Activated T-helper 2 cell treated with anti-CD3 and anti-CD28 coated beads, Interferon-gamma antibody, Interleukin-2, Interleukin-4, amounts not matched to agents 10 μg/mL and 5 μg/mL and 100 μg/mL, durations not matched to agents 14 hours and 24 hours and 36 hours (primary cell): ENCODE results near the gene DDIT4. TPM values are rescaled to one million over a fixed set of nuclear protein-coding genes. Genes with fewer than 3 reads are reported as not detected.
"Not testable (repeated sequence)": the region's sequence is repeated elsewhere in the genome, so short reads cannot be mapped to it uniquely, and the experiment has no call there.

Experiments used
- DNase-seq: peaks from one replicate; pipeline ENCODE4 v3.0.0; 2021; ENCODE audit warnings: low spot score
- H3K27ac Mint-ChIP-seq: one replicate; pipeline ENCODE4 v1.8.0; 2021; ENCODE audit warnings: mixed read lengths
- H3K27me3 Mint-ChIP-seq: one replicate; pipeline ENCODE4 v1.8.0; 2021; ENCODE audit warnings: low read depth, mixed read lengths
- H3K36me3 Mint-ChIP-seq: one replicate; pipeline ENCODE4 v1.8.0; 2021; ENCODE audit warnings: low read depth, mixed read lengths
- H3K4me1 Mint-ChIP-seq: one replicate; pipeline ENCODE4 v1.8.0; 2021; ENCODE audit warnings: low read depth, mixed read lengths
- H3K4me3 Mint-ChIP-seq: one replicate; pipeline ENCODE4 v1.8.0; 2021; ENCODE audit warnings: low read depth, mild to moderate bottlenecking, moderate library complexity, mixed read lengths
- H3K9me3 Mint-ChIP-seq: one replicate; pipeline ENCODE4 v1.8.0; 2021; ENCODE audit warnings: mixed read lengths
- intact Hi-C: fragments of 100-400 bp; cut with micrococcal nuclease; formaldehyde crosslinking; loops from one replicate; pipeline ENCODE4 v1.15.1; 2023
- total RNA-seq: library from RNA; stranded (reverse); gene quantifications from 2 replicates; pipeline ENCODE4 v1.2.3, GENCODE V29; 2022

Gene DDIT4
- total RNA-seq, 1 donor from 2014 or later, result 543 TPM

DNA sequence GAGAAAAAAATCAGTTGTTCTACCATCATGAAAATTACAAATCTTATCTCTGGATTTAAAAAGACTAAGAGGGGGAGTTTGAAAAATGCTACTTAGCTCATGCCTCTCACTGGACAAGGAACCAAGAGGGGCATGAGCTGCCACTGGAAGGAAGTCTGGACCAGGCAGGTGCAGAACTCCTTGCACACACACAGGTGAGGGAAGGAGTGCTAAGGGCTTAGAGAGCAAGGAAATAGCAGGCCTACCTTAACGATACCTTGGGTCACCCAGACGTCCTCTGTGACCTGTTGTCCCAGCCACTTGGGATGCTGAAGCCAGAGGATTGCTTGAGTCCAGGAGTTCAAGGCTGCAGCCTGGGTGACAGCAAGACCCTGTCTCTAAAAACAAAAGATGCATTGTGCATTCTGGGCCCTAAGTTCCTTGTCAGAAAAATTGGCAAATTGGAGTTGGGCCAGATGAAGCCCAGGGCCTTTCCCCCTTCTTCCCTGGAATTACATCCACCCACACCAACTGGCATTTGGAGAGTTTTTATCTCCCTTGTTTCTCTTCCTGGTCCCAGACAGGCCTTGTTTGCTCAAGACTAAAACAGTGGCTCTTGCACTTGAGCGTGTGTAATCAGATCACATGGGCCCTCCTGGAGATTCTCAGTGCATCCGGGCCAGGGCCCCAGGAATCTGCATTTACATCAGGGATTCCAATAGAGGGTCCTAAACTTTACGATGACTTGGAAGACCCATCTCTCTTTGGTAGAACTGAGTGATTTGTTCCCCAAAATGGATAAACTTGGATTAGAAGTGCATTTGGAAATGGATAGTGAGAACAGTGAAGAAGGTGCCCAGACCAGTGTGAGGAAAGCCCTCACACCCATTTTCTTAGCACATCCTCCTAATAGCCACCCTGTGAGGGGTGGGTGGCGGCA lies 3.0 kb downstream of the DDIT4 start:
- no peak for DNase-seq
- intact Hi-C loops, result no loop called here
- Mint-ChIP-seq H3K27me3 (no peaks in the 10 kb centered on the region), H3K27ac (peak overlapping the region; percentile 94), H3K36me3 (peaks cover 38% of the 10 kb centered on the region), H3K4me3 (peak overlapping the region; percentile 100), H3K9me3 (no peaks in the 10 kb centered on the region), H3K4me1 (peaks cover 32% of the 10 kb centered on the region)

GRCh38 chr10:72277340-72277995 lies 3.7 kb downstream of the DDIT4 start:
- no peaks in the 10 kb centered on the region for H3K27me3 Mint-ChIP-seq
- peak overlapping the region; percentile 41 for H3K27ac Mint-ChIP-seq
- peak overlapping the region; percentile 100 for H3K4me3 Mint-ChIP-seq
- DNase-seq, result no peak
- intact Hi-C loops, result no loop called here
- peaks cover 38% of the 10 kb centered on the region for H3K36me3 Mint-ChIP-seq
- H3K9me3 Mint-ChIP-seq, result no peaks in the 10 kb centered on the region
- H3K4me1 Mint-ChIP-seq, result peaks cover 27% of the 10 kb centered on the region

GRCh38 chr10:72277996-72278667 lies 4.4 kb downstream of the DDIT4 start:
- Mint-ChIP-seq H3K36me3 (peaks cover 38% of the 10 kb centered on the region), H3K9me3 (no peaks in the 10 kb centered on the region), H3K27ac (peak overlapping the region; percentile 57), H3K4me1 (peaks cover 28% of the 10 kb centered on the region), H3K27me3 (no peaks in the 10 kb centered on the region), H3K4me3 (no peak overlapping the region)
- no peak for DNase-seq
- intact Hi-C loops, result no loop called here

- Mint-ChIP-seq H3K36me3 (peaks cover 32% of the 10 kb centered on the region), H3K4me3 (no peak overlapping the region), H3K4me1 (peaks cover 26% of the 10 kb centered on the region), H3K27ac (peak overlapping the region; percentile 57), H3K9me3 (no peaks in the 10 kb centered on the region), H3K27me3 (no peaks in the 10 kb centered on the region)
- DNase-seq, result no peak
- intact Hi-C loops, result no loop called here
Observed at GRCh38 chr10:72278668-72279393, 5.1 kb downstream of the DDIT4 start.

DNA sequence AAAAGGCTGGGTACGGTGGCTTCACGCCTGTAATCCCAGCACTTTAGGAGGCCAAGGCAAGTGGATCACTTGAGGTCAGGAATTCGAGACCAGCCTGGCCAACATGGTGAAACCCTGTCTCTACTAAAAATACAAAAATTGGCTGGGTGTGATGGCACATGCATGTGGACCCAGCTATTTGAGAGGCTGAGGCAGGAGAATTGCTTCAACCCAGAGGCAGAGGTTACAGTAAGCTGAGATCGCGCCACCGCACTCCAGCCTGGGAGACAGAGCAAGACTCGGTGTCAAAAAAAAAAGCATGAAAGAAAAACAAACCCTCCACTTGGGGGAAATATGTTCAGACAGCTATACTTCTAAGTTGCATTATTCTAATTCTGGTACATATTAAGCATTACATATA lies 5.9 kb downstream of the DDIT4 start:
- H3K4me3 Mint-ChIP-seq, intact Hi-C loops, H3K27ac Mint-ChIP-seq, H3K27me3 Mint-ChIP-seq, DNase-seq, H3K9me3 Mint-ChIP-seq: not testable (repeated sequence)
- H3K4me1 Mint-ChIP-seq, result peaks cover 28% of the 10 kb centered on the region
- peaks cover 25% of the 10 kb centered on the region for H3K36me3 Mint-ChIP-seq

DNA sequence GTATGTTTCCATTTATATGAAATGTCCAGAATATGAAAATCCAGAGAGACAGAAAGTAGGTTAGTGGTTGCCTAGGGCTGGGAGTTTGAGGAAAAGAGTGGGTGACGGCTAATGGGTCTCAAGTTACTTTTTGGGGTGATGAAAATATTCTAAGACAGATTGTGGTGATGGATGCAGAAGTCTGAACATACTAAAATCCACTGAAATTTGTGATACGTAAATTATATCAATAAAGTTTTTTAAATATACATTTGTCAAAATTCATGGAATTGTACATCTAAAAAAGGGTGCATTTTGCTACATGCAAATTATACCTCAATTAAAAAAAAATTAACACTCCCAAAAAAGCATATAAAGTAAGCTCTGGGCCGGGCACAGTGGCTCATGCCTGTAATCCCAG lies 9.4 kb downstream of the DDIT4 start:
- intact Hi-C loops, result no loop called here

GRCh38 chr10:72285972-72286521 lies 12.3 kb downstream of the DDIT4 start:
- Mint-ChIP-seq H3K4me1 (peaks cover 30% of the 10 kb centered on the region), H3K27me3 (no peaks in the 10 kb centered on the region), H3K36me3 (no peaks in the 10 kb centered on the region), H3K27ac (peak overlapping the region; percentile 43), H3K4me3 (no peak overlapping the region), H3K9me3 (no peaks in the 10 kb centered on the region)
- intact Hi-C loops, result no loop called here
- no peak for DNase-seq

More for the DNA sequence above, 9.4 kb downstream of the DDIT4 start:
- Mint-ChIP-seq H3K4me1 (peaks cover 30% of the 10 kb centered on the region), H3K9me3 (no peaks in the 10 kb centered on the region), H3K4me3 (no peak overlapping the region), H3K27me3 (no peaks in the 10 kb centered on the region), H3K27ac (no peak overlapping the region), H3K36me3 (no peaks in the 10 kb centered on the region)
- no peak for DNase-seq

DNA sequence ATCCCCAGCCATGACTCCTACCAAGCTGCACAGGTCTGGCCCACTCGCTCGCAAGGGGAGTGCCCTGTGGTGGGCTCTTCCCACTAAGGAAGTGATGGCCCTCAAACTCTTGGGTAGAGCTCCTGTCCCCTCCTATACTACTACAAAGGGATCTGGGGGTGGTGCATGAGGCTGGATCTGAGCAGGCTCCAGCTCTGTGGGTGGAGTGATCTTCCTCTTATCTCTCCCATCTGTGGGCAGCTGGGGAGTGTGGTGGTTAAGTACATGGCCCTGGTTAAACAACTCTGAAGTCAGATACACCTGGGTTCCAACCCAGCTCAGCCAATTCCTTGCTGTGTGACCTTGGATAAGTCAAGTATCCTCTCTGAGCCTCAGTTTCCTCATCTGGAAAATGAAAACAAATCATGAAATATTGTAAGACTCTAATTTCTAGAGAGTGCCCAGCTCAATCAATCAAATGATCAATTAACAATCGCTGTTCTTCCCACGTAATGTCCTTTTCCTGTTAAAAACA lies 17.4 kb downstream of the DDIT4 start:
- no peak overlapping the region for H3K4me3 Mint-ChIP-seq
- H3K9me3 Mint-ChIP-seq, result no peaks in the 10 kb centered on the region
- peak overlapping the region; percentile 78 for H3K27ac Mint-ChIP-seq
- H3K27me3 Mint-ChIP-seq, result no peaks in the 10 kb centered on the region
- H3K4me1 Mint-ChIP-seq, result peaks cover 54% of the 10 kb centered on the region
- intact Hi-C loops, result loop anchor here (1.0 kb wide), 1 partner anchor 29 kb away; no protein-coding TSS in a partner anchor
- DNase-seq, result peak; percentile 63
- H3K36me3 Mint-ChIP-seq, result no peaks in the 10 kb centered on the region

GRCh38 chr10:72292223-72292691 lies 18.5 kb downstream of the DDIT4 start:
- no peak for DNase-seq
- Mint-ChIP-seq H3K27ac (peak overlapping the region; percentile 78), H3K4me1 (peaks cover 55% of the 10 kb centered on the region), H3K27me3 (no peaks in the 10 kb centered on the region), H3K36me3 (peaks cover 4% of the 10 kb centered on the region), H3K4me3 (peak overlapping the region; percentile 17), H3K9me3 (no peaks in the 10 kb centered on the region)
- intact Hi-C loops, result loop anchor here (1.0 kb wide), 1 partner anchor 31 kb away; no protein-coding TSS in a partner anchor

GRCh38 chr10:72295330-72295910 lies 21.7 kb downstream of the DDIT4 start:
- no peak for DNase-seq
- no peaks in the 10 kb centered on the region for H3K27me3 Mint-ChIP-seq
- peak overlapping the region; percentile 38 for H3K4me3 Mint-ChIP-seq
- H3K36me3 Mint-ChIP-seq, result peaks cover 4% of the 10 kb centered on the region
- H3K27ac Mint-ChIP-seq, result peak overlapping the region; percentile 98
- intact Hi-C loops, result no loop called here
- H3K4me1 Mint-ChIP-seq, result peaks cover 65% of the 10 kb centered on the region
- H3K9me3 Mint-ChIP-seq, result no peaks in the 10 kb centered on the region

DNA sequence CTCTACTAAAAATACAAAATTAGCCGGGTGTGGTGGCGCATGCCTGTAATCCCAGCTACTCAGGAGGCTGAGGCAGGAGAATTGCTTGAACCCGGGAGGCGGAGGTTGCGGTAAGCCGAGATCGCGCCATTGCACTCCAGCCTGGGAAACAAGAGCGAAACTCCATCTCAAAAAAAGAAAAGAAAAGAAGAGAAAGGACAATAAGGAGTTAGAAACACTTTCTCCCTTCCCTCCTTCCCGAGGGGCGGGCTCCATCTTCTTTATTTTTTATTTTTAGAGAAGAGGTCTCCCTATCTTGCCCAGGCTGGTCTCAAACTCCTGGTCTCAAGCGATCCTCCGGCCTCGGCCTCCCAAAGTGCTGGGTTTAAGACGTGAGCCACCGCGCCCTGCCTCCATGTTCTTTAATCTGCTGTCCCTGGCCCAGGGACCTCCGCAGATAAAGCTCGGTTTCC lies 23.1 kb downstream of the DDIT4 start:
- H3K27me3 Mint-ChIP-seq, DNase-seq, H3K36me3 Mint-ChIP-seq, H3K9me3 Mint-ChIP-seq: not testable (repeated sequence)
- peak overlapping the region; percentile 98 for H3K27ac Mint-ChIP-seq
- H3K4me3 Mint-ChIP-seq, result peak overlapping the region; percentile 76
- peaks cover 61% of the 10 kb centered on the region for H3K4me1 Mint-ChIP-seq
- intact Hi-C loops, result loop anchor here (1.0 kb wide), 7 partner anchors 8 to 79 kb away; partner anchors contain the start of gene DDIT4
